ENCODE results near the gene HPCAL4. TPM values are rescaled to one million over a fixed set of nuclear protein-coding genes. Genes with fewer than 3 reads are reported as not detected.
A peak's percentile ranks its signal among the peaks of the same experiment; 100 is the strongest.

Gene HPCAL4
- total and polyA plus RNA-seq, 2 donors from 2014 or later: 3.9 to 5.2 TPM

GRCh38 chr1:39704757-39705156 is 13.5 kb upstream of the HPCAL4 start:
- Histone ChIP-seq H3K27ac (ENCODE audit: low read depth in 2 of 2, low read length in 2 of 2) (no peak overlapping the region), H3K4me3 (ENCODE audit: low read length in 3 of 3) (no peak overlapping the region), H3K4me1 (ENCODE audit: control insufficient read depth in 2 of 3, insufficient read depth in 2 of 3, low read depth in 1 of 3, low read length in 3 of 3) (peaks cover 0 to 11% (median 0%) of the 10 kb centered on the region in 3 donors), H3K9me3 (ENCODE audit: control insufficient read depth in 2 of 3, insufficient read depth in 1 of 3, low read length in 3 of 3) (no peaks in the 10 kb centered on the region), H3K27me3 (ENCODE audit: control insufficient read depth, insufficient read depth, low read length) (peaks cover 2% of the 10 kb centered on the region), H3K9ac (ENCODE audit: low read length in 3 of 3) (no peak overlapping the region), H3K36me3 (ENCODE audit: control insufficient read depth in 2 of 3, insufficient read depth in 3 of 3, low read length in 3 of 3) (no peaks in the 10 kb centered on the region)
- no peak for FAIRE-seq
- TF ChIP-seq CTCF (IDR thresholded peaks at IDR 0.05; ENCODE audit: borderline replicate concordance, extremely low read depth, insufficient read depth): no peak
- no peak for DNase-seq
- intact Hi-C loops (cut with DNase I): no loop called here

- Histone ChIP-seq H3K9me3 (ENCODE audit: control insufficient read depth in 2 of 3, insufficient read depth in 1 of 3, low read length in 3 of 3) (no peaks in the 10 kb centered on the region), H3K4me3 (ENCODE audit: low read length in 3 of 3) (peak overlapping the region in 1 of 3 donors; percentile 30), H3K27ac (ENCODE audit: low read depth in 2 of 2, low read length in 2 of 2) (no peak overlapping the region), H3K36me3 (ENCODE audit: control insufficient read depth in 2 of 3, insufficient read depth in 3 of 3, low read length in 3 of 3) (no peaks in the 10 kb centered on the region), H3K9ac (ENCODE audit: low read length in 3 of 3) (no peak overlapping the region), H3K4me1 (ENCODE audit: control insufficient read depth in 2 of 3, insufficient read depth in 2 of 3, low read depth in 1 of 3, low read length in 3 of 3) (peaks cover 0 to 11% (median 0%) of the 10 kb centered on the region in 3 donors), H3K27me3 (ENCODE audit: control insufficient read depth, insufficient read depth, low read length) (no peaks in the 10 kb centered on the region)
- DNase-seq (peak in 4 of 5 donors; percentile 30 to 64 (median 50)), FAIRE-seq (no peak)
- TF ChIP-seq CTCF (IDR thresholded peaks at IDR 0.05; ENCODE audit: borderline replicate concordance, extremely low read depth, insufficient read depth): no peak
- intact Hi-C loops (cut with DNase I): no loop called here
Measured at GRCh38 chr1:39701049-39701439, 9.8 kb upstream of the HPCAL4 start.

GRCh38 chr1:39700348-39700747 is 9.1 kb upstream of the HPCAL4 start:
- no peak for TF ChIP-seq CTCF (IDR thresholded peaks at IDR 0.05; ENCODE audit: borderline replicate concordance, extremely low read depth, insufficient read depth)
- no peak for FAIRE-seq
- no peak overlapping the region for H3K27ac ChIP-seq (ENCODE audit: low read depth in 2 of 2, low read length in 2 of 2)
- DNase-seq: no peak
- no peak overlapping the region for H3K4me3 ChIP-seq (ENCODE audit: low read length in 3 of 3)
- H3K4me1 ChIP-seq (ENCODE audit: control insufficient read depth in 2 of 3, insufficient read depth in 2 of 3, low read depth in 1 of 3, low read length in 3 of 3): peaks cover 0 to 11% (median 0%) of the 10 kb centered on the region in 3 donors
- intact Hi-C loops (cut with DNase I): no loop called here
- H3K9ac ChIP-seq (ENCODE audit: low read length in 3 of 3): no peak overlapping the region
- H3K9me3 ChIP-seq (ENCODE audit: control insufficient read depth in 2 of 3, insufficient read depth in 1 of 3, low read length in 3 of 3): no peaks in the 10 kb centered on the region
- H3K27me3 ChIP-seq (ENCODE audit: control insufficient read depth, insufficient read depth, low read length): no peaks in the 10 kb centered on the region
- H3K36me3 ChIP-seq (ENCODE audit: control insufficient read depth in 2 of 3, insufficient read depth in 3 of 3, low read length in 3 of 3): no peaks in the 10 kb centered on the region

GRCh38 chr1:39699419-39699818 is 8.2 kb upstream of the HPCAL4 start:
- H3K27ac ChIP-seq (ENCODE audit: low read depth in 2 of 2, low read length in 2 of 2): no peak overlapping the region
- FAIRE-seq (no peak), DNase-seq (no peak)
- H3K4me3 ChIP-seq (ENCODE audit: low read length in 3 of 3): no peak overlapping the region
- no peaks in the 10 kb centered on the region for H3K36me3 ChIP-seq (ENCODE audit: control insufficient read depth in 2 of 3, insufficient read depth in 3 of 3, low read length in 3 of 3)
- H3K27me3 ChIP-seq (ENCODE audit: control insufficient read depth, insufficient read depth, low read length): peaks cover 3% of the 10 kb centered on the region
- no peaks in the 10 kb centered on the region for H3K9me3 ChIP-seq (ENCODE audit: control insufficient read depth in 2 of 3, insufficient read depth in 1 of 3, low read length in 3 of 3)
- intact Hi-C loops (cut with DNase I): no loop called here
- no peak overlapping the region for H3K9ac ChIP-seq (ENCODE audit: low read length in 3 of 3)
- no peak for TF ChIP-seq CTCF (IDR thresholded peaks at IDR 0.05; ENCODE audit: borderline replicate concordance, extremely low read depth, insufficient read depth)
- peaks cover 0 to 11% (median 0%) of the 10 kb centered on the region in 3 donors for H3K4me1 ChIP-seq (ENCODE audit: control insufficient read depth in 2 of 3, insufficient read depth in 2 of 3, low read depth in 1 of 3, low read length in 3 of 3)
